Stimulated activated CD4-positive, alpha-beta T cell treated with anti-CD3 and anti-CD28 coated beads, TNF-alpha, amount 100 ng/mL, for 4 hours (primary cell): ENCODE results near the gene COMMD6.

Source experiments
- DNase-seq, 3 experiments: peaks; one replicate each; pipeline ENCODE4 v3.0.0-alpha.2; 2020; ENCODE audit warnings: low read depth in 3 of 3

Gene COMMD6

GRCh38 chr13:75482820-75483079 is 54.9 kb downstream of the COMMD6 start:
- no peak for DNase-seq

GRCh38 chr13:75482070-75482819 is 55.4 kb downstream of the COMMD6 start, which contains the start of gene TBC1D4:
TSS of gene TBC1D4 (minus strand) at chr13:75482169. CDS start at chr13:75481767, 402 bp downstream.
- peak in 2 of 3 experiments; percentile 18 to 19 for DNase-seq

- DNase-seq = peak in 1 of 3 experiments; percentile 9
Observed at GRCh38 chr13:75481176-75482069, 56.2 kb downstream of the COMMD6 start.

GRCh38 chr13:75480671-75481175 is 56.9 kb downstream of the COMMD6 start:
- peak in 1 of 3 experiments; percentile 1 for DNase-seq

- no peak for DNase-seq
Observed at GRCh38 chr13:75479102-75479740, 58.4 kb downstream of the COMMD6 start.

GRCh38 chr13:75478659-75479058 is 59.0 kb downstream of the COMMD6 start:
- no peak for DNase-seq
